OCI-LY1 (cell line): Measurements from ENCODE around the gene PPM1E.

Experiments used
- CTCF ChIP-seq: fragments of 200-600 bp; sonication (generic), shearing (Covaris generic); IDR thresholded peaks from 2 replicates; pipeline ENCODE4 v1.5.1; 2017; ENCODE audit warnings: mild to moderate bottlenecking, antibody characterized with exemption, low read length, moderate library complexity, mixed read lengths
- EZH2 ChIP-seq: fragments of 200-600 bp; sonication (generic), shearing (Covaris generic); IDR thresholded peaks from 2 replicates; pipeline ENCODE4 v1.8.0; 2017; ENCODE audit warnings: borderline replicate concordance, mixed run types, mild to moderate bottlenecking, antibody characterized with exemption, low read length, moderate library complexity, mixed read lengths

GRCh38 chr17:58779446-58779845 lies 23.8 kb downstream of the PPM1E start:
- TF ChIP-seq CTCF (no peak), EZH2 (no peak)
